Measurements from ENCODE around the gene MYO7B.

DNA sequence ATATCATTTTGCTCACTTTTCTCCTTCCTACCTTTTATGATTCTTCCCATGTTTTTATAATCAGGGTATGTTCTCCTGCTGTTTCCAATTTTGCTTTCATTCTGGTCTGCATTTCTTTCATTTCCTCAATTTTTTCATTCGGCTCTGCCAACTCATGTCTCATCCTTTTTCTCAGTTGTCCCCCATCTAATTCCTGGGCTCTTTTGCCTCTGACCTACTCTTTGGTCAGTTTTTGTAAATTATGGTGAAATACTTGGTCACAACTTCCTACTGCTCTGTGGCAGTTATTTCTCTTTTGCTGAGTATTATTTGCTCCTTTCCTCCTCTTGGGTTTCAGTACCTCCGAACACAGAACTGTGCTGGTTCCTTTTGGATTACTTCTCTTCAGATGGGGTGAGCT lies 27.5 kb downstream of the MYO7B start:
- TF ChIP-seq EZH2 (IDR thresholded peaks at IDR 0.05; ENCODE audit: borderline replicate concordance, insufficient read depth, low read depth, low read length, poor library complexity, severe bottlenecking) (no peak), CTCF (IDR thresholded peaks at IDR 0.05) (no peak)

Data from B cell (primary cell).